ENCODE results near the gene SLC16A1.

GRCh38 chr1:112950426-112950825, 5.6 kb downstream of the SLC16A1 start:
- TF ChIP-seq CTCF (IDR thresholded peaks at IDR 0.05; ENCODE audit: low read depth, low read length, missing input control) (no peak), HNF4G (IDR thresholded peaks at IDR 0.05) (no peak), RXRA (IDR thresholded peaks at IDR 0.05) (no peak)
